ENCODE measurements around the gene MAN1A1. TPM values are rescaled to one million over a fixed set of nuclear protein-coding genes. Genes with fewer than 3 reads are reported as not detected.

Gene MAN1A1
- total RNA-seq, 1 experiment from 2014 or later: 6.8 TPM

GRCh38 chr6:119145111-119145510 lies 204.4 kb downstream of the MAN1A1 start:
- H3K4me1 Mint-ChIP-seq: peaks cover 9% of the 10 kb centered on the region

DNA sequence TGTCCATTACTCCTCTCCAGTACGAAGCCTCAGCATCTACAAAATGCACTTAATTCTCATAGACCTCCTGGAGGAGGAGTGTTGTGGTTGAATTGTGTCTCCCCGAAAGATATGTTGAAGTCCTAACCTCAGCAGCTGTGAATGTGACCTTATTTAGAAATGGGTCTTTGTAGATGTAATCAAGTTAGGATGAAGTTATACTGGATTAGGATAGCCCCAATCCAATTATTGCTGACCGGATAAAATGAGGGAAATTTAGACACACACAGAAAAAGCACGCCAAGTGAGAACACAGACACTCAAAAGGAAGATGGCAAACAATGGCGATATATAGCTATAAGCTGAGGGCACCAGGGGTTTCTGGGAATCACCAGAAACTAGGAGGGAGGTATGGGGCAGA lies 206.9 kb downstream of the MAN1A1 start:
- no peak for DNase-seq (ENCODE audit: low spot score)
- no peak overlapping the region for H3K27ac Mint-ChIP-seq
- H3K27me3 Mint-ChIP-seq (ENCODE audit: low read depth): no peaks in the 10 kb centered on the region
- no peaks in the 10 kb centered on the region for H3K36me3 Mint-ChIP-seq
- ATAC-seq: no peak
- ChIA-PET POLR2A (no interaction called here), CTCF (no interaction called here)
- TF ChIP-seq JUN (CRISPR knock-in tag; IDR thresholded peaks at IDR 0.05): no peak
- H3K4me3 Mint-ChIP-seq: no peak overlapping the region
- H3K4me1 Mint-ChIP-seq: peaks cover 17% of the 10 kb centered on the region
- peaks cover 7% of the 10 kb centered on the region for H3K9me3 Mint-ChIP-seq

More at GRCh38 chr6:119145111-119145510, 204.4 kb downstream of the MAN1A1 start:
- no peak for DNase-seq (ENCODE audit: low spot score)
- Mint-ChIP-seq H3K4me3 (no peak overlapping the region), H3K27ac (no peak overlapping the region), H3K36me3 (no peaks in the 10 kb centered on the region), H3K27me3 (ENCODE audit: low read depth) (no peaks in the 10 kb centered on the region), H3K9me3 (peaks cover 7% of the 10 kb centered on the region)
- no peak for ATAC-seq
- no peak for TF ChIP-seq IRF2 (CRISPR knock-in tag; IDR thresholded peaks at IDR 0.05; ENCODE audit: borderline replicate concordance, low read depth)
- no peak for TF ChIP-seq OVOL2 (CRISPR knock-in tag; IDR thresholded peaks at IDR 0.05; ENCODE audit: borderline replicate concordance)
- TF ChIP-seq E2F1 (CRISPR knock-in tag; IDR thresholded peaks at IDR 0.05): no peak
- no peak for TF ChIP-seq FOXP4 (CRISPR knock-in tag; IDR thresholded peaks at IDR 0.05)
- TF ChIP-seq HMGA2 (CRISPR knock-in tag; IDR thresholded peaks at IDR 0.05): no peak
- no peak for TF ChIP-seq ZNF219 (CRISPR knock-in tag; IDR thresholded peaks at IDR 0.05; ENCODE audit: borderline replicate concordance)
- TF ChIP-seq ARID4B (CRISPR knock-in tag; IDR thresholded peaks at IDR 0.05; ENCODE audit: borderline replicate concordance): no peak
- ChIA-PET CTCF (interaction anchor here (1.0 to 1.8 kb wide), 2 partner anchors 16 to 34 kb away, joined by 3 to 7 read pairs; no protein-coding TSS in a partner anchor), POLR2A (no interaction called here)

- DNase-seq (ENCODE audit: low spot score): no peak
- CTCF ChIA-PET: no interaction called here
- POLR2A ChIA-PET: no interaction called here
- H3K9me3 Mint-ChIP-seq: peaks cover 7% of the 10 kb centered on the region
- H3K27me3 Mint-ChIP-seq (ENCODE audit: low read depth): no peaks in the 10 kb centered on the region
- H3K4me1 Mint-ChIP-seq: peaks cover 17% of the 10 kb centered on the region
- H3K27ac Mint-ChIP-seq: no peak overlapping the region
- no peak overlapping the region for H3K4me3 Mint-ChIP-seq
- no peaks in the 10 kb centered on the region for H3K36me3 Mint-ChIP-seq
- no peak for ATAC-seq
- TF ChIP-seq GRHL2 (CRISPR knock-in tag; IDR thresholded peaks at IDR 0.05; ENCODE audit: insufficient replicate concordance, severe bottlenecking): no peak
- no peak for TF ChIP-seq TEAD1 (CRISPR knock-in tag; IDR thresholded peaks at IDR 0.05)
- TF ChIP-seq RELA (CRISPR knock-in tag; IDR thresholded peaks at IDR 0.05; ENCODE audit: borderline replicate concordance): no peak
- TF ChIP-seq MLX (CRISPR knock-in tag; IDR thresholded peaks at IDR 0.05): no peak
- no peak for TF ChIP-seq CREM (CRISPR knock-in tag; IDR thresholded peaks at IDR 0.05)
- TF ChIP-seq CBFB (CRISPR knock-in tag; IDR thresholded peaks at IDR 0.05; ENCODE audit: low read depth): no peak
- no peak for TF ChIP-seq USF1 (CRISPR knock-in tag; IDR thresholded peaks at IDR 0.05)
- TF ChIP-seq, protein P1, sequence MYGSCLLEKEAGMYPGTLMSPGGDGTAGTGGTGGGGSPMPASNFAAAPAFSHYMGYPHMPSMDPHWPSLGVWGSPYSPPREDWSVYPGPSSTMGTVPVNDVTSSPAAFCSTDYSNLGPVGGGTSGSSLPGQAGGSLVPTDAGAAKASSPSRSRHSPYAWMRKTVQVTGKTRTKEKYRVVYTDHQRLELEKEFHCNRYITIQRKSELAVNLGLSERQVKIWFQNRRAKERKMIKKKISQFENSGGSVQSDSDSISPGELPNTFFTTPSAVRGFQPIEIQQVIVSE (CRISPR knock-in tag; IDR thresholded peaks at IDR 0.05; ENCODE audit: borderline replicate concordance): no peak
- no peak for TF ChIP-seq NFYB (CRISPR knock-in tag; conservative IDR thresholded peaks at IDR 0.05; ENCODE audit: low read depth)
- TF ChIP-seq E2F4 (CRISPR knock-in tag; IDR thresholded peaks at IDR 0.05; ENCODE audit: borderline replicate concordance, low read depth): no peak
- TF ChIP-seq NFE2L1 (CRISPR knock-in tag; IDR thresholded peaks at IDR 0.05): no peak
These were observed 207.5 kb downstream of the MAN1A1 start for GRCh38 chr6:119142041-119142440.
